Midbrain (tissue), 1 donor: ENCODE results near the gene RAPGEF2.

Source experiments
- DNase-seq: peaks from one replicate; lab custom pipeline; 2025; lab: John Stamatoyannopoulos, UW

The RAPGEF2 gene

GRCh38 chr4:159315879-159316278, 213.0 kb downstream of the RAPGEF2 start:
- peak; percentile 20 for DNase-seq

- no peak for DNase-seq
Observed at GRCh38 chr4:159317203-159317602, 214.3 kb downstream of the RAPGEF2 start.

- no peak for DNase-seq
Observed at GRCh38 chr4:159319027-159319426, 216.1 kb downstream of the RAPGEF2 start.

GRCh38 chr4:159326480-159326879, 223.6 kb downstream of the RAPGEF2 start:
- DNase-seq, result no peak

GRCh38 chr4:159328766-159329165, 225.9 kb downstream of the RAPGEF2 start:
- no peak for DNase-seq

- DNase-seq, result no peak
Observed at GRCh38 chr4:159334461-159334860, 231.6 kb downstream of the RAPGEF2 start.

- DNase-seq, result no peak
Observed at GRCh38 chr4:159337041-159337440, 234.2 kb downstream of the RAPGEF2 start.

- DNase-seq, result no peak
Observed at GRCh38 chr4:159341522-159341921, 238.6 kb downstream of the RAPGEF2 start.

- no peak for DNase-seq
Observed at GRCh38 chr4:159342374-159342773, 239.5 kb downstream of the RAPGEF2 start.

GRCh38 chr4:159343116-159343515, 240.2 kb downstream of the RAPGEF2 start:
- DNase-seq, result no peak

- no peak for DNase-seq
Observed at GRCh38 chr4:159344877-159345276, 242.0 kb downstream of the RAPGEF2 start.

- DNase-seq, result no peak
Observed at GRCh38 chr4:159346681-159347080, 243.8 kb downstream of the RAPGEF2 start.

GRCh38 chr4:159347813-159348212, 244.9 kb downstream of the RAPGEF2 start:
- DNase-seq, result no peak

- no peak for DNase-seq
Observed at GRCh38 chr4:159349332-159349731, 246.5 kb downstream of the RAPGEF2 start.

GRCh38 chr4:159352609-159353008, 249.7 kb downstream of the RAPGEF2 start:
- peak; percentile 2 for DNase-seq

GRCh38 chr4:159353422-159354116, 250.7 kb downstream of the RAPGEF2 start:
- DNase-seq, result no peak

GRCh38 chr4:159355466-159355865, 252.6 kb downstream of the RAPGEF2 start:
- no peak for DNase-seq

- no peak for DNase-seq
Observed at GRCh38 chr4:159357350-159357749, 254.5 kb downstream of the RAPGEF2 start.

- no peak for DNase-seq
Observed at GRCh38 chr4:159358226-159358625, 255.3 kb downstream of the RAPGEF2 start.

- DNase-seq, result no peak
Observed at GRCh38 chr4:159360549-159360948, 257.7 kb downstream of the RAPGEF2 start.

GRCh38 chr4:159363361-159363760, 260.5 kb downstream of the RAPGEF2 start:
- no peak for DNase-seq

GRCh38 chr4:159366966-159367780, 264.3 kb downstream of the RAPGEF2 start:
- DNase-seq, result no peak

GRCh38 chr4:159367781-159368080, 264.9 kb downstream of the RAPGEF2 start:
- DNase-seq, result no peak

- no peak for DNase-seq
Observed at GRCh38 chr4:159368320-159368719, 265.4 kb downstream of the RAPGEF2 start.
